Fibroblast of the aortic adventitia (primary cell): ENCODE data around the gene DRAM1. TPM values are rescaled to one million over a fixed set of nuclear protein-coding genes. Genes with fewer than 3 reads are reported as not detected.

Experiments used
- DNase-seq: peaks from one replicate; pipeline ENCODE4 v3.0.0-alpha.2; 2010; ENCODE audit warnings: low read depth
- H3K4me3 ChIP-seq: 2 replicates; pipeline ENCODE4 v1.5.1; 2011; ENCODE audit warnings: low read depth, mild to moderate bottlenecking, control low read depth, low read length, moderate library complexity
- total RNA-seq: library from RNA; depleted of rRNA; stranded (reverse); fragments of >200 nt; gene quantifications from 2 replicates; pipeline ENCODE4 v1.2.3, GENCODE V29; 2012; ENCODE audit warnings: low replicate concordance
- TF ChIP-seq, protein P1 (sequence below): IDR thresholded peaks from 2 replicates; pipeline ENCODE4 v1.5.1; 2011; ENCODE audit warnings: mild to moderate bottlenecking, low read length, control low read depth, inconsistent platforms; ENCODE audit not compliant: insufficient read depth

The DRAM1 gene
- total RNA-seq, 1 donor, result 18.1 TPM

DNA sequence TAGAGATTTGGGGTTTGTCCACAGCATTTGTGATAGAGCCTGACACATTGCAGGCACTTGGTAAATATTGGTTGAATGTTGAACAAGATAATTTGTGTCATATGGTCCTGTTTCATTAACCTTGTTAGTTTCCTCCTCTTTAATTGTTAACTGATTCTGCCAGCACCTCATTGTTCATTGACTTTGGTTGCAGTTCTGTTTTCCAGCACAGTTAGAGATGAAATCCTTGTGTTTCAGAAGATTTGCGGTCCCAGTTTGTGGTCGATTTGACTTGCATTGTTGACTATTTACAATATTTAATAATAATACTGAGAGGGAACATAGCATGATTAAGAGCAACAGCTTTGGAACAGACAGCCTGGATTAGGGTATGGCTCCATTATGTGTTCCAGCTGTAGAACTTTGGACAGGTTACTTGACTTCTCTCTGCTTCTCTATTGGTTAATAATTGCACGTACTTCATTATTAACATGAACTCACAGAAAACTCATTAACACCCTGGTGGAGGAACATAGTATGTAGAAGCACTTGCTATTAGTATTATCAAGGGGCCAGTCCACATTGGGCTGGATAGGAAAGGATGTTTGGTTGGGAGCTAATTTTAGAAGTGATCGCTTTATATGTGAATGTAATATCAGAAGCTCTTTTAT lies 8.7 kb downstream of the DRAM1 start:
- no peak for DNase-seq
- H3K4me3 ChIP-seq, result no peak overlapping the region
- TF ChIP-seq, protein P1, sequence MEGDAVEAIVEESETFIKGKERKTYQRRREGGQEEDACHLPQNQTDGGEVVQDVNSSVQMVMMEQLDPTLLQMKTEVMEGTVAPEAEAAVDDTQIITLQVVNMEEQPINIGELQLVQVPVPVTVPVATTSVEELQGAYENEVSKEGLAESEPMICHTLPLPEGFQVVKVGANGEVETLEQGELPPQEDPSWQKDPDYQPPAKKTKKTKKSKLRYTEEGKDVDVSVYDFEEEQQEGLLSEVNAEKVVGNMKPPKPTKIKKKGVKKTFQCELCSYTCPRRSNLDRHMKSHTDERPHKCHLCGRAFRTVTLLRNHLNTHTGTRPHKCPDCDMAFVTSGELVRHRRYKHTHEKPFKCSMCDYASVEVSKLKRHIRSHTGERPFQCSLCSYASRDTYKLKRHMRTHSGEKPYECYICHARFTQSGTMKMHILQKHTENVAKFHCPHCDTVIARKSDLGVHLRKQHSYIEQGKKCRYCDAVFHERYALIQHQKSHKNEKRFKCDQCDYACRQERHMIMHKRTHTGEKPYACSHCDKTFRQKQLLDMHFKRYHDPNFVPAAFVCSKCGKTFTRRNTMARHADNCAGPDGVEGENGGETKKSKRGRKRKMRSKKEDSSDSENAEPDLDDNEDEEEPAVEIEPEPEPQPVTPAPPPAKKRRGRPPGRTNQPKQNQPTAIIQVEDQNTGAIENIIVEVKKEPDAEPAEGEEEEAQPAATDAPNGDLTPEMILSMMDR, result no peak

DNA sequence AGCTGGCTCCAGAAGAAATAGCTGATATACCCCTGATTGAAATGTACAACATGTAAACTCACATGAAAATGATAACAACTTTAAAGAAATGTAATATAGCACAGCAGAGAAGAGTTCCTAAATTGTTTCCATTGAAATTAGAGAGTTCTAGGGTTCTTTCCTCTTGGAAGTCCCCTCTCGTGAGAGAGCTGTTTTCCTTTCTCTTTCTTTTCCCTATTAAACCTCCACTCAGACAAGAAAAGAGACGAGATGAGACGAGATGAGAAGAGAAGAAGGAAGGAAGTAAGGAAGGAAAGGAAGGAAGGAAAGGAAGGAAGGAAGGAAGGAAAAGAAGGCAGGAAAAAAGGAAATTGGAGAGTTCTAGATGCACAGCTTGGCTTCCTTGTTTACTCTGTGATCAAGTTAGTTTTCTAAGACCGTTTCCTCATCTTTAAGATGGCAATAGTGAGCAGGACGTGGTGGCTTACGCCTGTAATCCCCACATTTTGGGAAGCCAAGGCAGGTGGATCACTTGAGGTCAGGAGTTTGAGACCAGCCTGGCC lies 11.9 kb downstream of the DRAM1 start:
- TF ChIP-seq, protein P1, result no peak

DNA sequence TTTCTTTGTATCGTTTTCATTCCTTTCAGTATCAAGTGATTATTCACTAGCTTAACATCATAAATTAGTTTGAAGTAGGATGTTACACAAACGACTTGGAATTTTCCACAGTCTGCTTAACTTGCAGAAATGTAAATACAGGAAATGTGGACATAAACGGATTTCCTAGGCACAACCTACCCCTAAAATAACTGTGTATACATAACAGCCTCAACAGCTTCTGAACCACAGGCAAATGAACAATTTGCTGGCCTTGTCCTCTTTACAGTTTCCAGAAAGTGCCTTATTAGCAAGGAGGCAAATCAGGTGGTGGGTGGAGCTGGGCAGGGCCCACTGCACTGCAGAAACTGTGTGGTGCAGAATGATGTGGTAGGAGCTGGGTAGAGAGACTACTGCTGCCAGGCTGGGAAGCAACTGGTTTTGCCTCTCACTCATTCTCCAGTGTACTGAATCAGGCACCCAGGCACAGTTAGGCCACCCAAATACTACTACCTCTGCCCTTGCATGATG lies 14.1 kb downstream of the DRAM1 start:
- no peak overlapping the region for H3K4me3 ChIP-seq
- TF ChIP-seq, protein P1, result no peak
- peak; percentile 65 for DNase-seq

More for the DNA sequence above, 11.9 kb downstream of the DRAM1 start:
- DNase-seq, result no peak
- H3K4me3 ChIP-seq, result no peak overlapping the region

DNA sequence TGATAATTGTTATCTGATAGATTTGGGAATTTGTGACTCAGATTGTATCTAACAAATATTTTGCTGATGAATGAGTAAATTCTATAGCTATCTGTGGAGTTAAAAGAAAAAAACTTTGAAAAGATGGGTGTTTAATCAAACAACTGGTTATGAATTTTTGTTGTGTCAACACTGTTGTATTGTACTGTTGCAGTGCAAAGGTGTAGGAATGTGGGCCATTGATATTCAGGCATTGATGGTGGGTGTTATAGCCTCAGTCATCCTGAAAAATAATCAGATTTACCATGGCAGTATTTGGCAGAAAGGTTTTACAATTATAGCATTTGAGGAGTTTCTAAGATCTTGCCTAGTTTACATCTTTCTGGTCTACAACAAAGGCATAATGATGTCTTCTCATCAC lies 15.4 kb downstream of the DRAM1 start:
- TF ChIP-seq, protein P1, result no peak
- H3K4me3 ChIP-seq, result no peak overlapping the region
- DNase-seq, result no peak

DNA sequence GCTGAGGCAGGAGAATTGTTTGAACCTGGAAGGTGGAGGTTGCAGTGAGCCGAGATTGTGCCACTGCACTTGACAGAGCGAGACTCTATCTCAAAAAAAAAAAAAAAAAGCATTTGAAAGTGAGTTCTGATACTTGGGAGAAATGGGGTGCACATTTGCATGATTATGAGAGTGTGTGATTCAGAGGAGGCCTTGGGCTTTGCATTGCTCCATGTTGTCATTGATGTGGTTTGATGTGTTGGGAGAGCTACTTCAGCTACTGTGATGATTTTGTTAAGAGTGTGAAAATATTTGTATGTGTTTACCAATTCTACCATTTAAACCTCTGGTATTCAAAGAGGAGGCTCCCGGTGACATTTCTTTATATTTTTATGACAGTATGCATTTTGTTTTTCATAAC lies 24.4 kb downstream of the DRAM1 start:
- TF ChIP-seq, protein P1, result no peak
- no peak overlapping the region for H3K4me3 ChIP-seq
- DNase-seq, result no peak

DNA sequence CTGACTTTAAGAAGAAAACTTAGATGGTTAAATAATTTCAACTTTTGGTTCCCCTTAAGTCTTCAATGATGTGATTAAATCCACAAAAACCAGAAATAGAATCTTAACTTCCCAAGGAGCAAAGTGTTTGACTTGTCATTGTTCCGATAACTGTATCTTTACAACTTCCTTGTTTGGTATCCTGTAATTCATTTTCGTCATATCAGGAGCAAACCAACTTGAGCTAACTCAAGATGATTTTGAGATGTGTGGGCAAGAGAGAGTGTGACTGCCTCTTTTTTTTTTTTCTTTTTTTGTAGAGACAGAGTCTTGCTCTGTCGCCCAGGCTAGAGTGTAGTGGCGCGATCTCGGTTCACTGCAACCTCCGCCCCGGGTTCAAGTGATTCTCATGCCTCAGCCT lies 25.3 kb downstream of the DRAM1 start:
- no peak overlapping the region for H3K4me3 ChIP-seq
- TF ChIP-seq, protein P1, result no peak
- no peak for DNase-seq
